ENCODE data around the gene FSIP1. TPM values are rescaled to one million over a fixed set of nuclear protein-coding genes. Genes with fewer than 3 reads are reported as not detected.
A peak's percentile ranks its signal among the peaks of the same experiment; 100 is the strongest.

The FSIP1 gene
- total RNA-seq, 2 donors from 2014 or later = 4.1 to 5.3 TPM

DNA sequence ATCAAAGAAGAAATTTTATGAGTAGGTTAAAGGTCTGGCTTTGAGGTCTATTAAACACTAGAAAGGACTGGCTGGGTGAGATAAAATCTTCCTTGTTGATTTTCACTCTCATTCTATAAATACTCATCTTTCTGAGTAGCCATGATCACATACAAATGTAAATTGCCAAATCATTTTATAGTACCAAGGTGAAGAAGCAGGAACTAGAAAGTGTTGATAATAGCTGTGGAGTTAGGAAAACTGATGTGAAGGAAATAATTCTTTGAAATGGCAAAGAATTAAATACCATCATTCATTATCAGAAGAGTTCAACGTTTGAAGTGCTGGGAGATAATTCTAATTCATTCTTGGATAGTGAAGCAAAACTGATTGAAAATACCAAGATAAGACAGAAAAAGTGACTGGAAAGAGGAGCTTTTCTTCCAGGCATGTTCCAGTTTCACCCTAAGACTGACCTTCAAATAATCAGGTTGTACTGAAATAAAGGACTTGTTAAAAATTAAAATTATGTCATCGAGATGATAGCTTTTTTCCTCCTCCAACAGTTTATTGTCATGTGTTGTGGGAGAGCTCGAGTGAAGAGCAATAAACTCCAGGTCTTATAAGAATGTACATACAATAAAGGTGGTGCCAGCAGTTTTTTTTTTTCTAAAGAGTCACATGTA is 184.3 kb downstream of the FSIP1 start:
- Histone ChIP-seq H3K4me1 (peaks cover 8% of the 10 kb centered on the region), H3K27ac (peak overlapping the region; percentile 48), H3K9me3 (no peaks in the 10 kb centered on the region), H3K9ac (ENCODE audit: low read depth in 2 of 2, low read length in 2 of 2) (peak overlapping the region in 1 of 2 donors; percentile 19), H3K36me3 (peaks cover 4% of the 10 kb centered on the region), H3K27me3 (no peaks in the 10 kb centered on the region), H3K4me3 (no peak overlapping the region)
- DNase-seq = no peak
- intact Hi-C loops (cut with DNase I) = no loop called here
- TF ChIP-seq, protein P1, sequence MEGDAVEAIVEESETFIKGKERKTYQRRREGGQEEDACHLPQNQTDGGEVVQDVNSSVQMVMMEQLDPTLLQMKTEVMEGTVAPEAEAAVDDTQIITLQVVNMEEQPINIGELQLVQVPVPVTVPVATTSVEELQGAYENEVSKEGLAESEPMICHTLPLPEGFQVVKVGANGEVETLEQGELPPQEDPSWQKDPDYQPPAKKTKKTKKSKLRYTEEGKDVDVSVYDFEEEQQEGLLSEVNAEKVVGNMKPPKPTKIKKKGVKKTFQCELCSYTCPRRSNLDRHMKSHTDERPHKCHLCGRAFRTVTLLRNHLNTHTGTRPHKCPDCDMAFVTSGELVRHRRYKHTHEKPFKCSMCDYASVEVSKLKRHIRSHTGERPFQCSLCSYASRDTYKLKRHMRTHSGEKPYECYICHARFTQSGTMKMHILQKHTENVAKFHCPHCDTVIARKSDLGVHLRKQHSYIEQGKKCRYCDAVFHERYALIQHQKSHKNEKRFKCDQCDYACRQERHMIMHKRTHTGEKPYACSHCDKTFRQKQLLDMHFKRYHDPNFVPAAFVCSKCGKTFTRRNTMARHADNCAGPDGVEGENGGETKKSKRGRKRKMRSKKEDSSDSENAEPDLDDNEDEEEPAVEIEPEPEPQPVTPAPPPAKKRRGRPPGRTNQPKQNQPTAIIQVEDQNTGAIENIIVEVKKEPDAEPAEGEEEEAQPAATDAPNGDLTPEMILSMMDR (IDR thresholded peaks at IDR 0.05) = no peak

DNA sequence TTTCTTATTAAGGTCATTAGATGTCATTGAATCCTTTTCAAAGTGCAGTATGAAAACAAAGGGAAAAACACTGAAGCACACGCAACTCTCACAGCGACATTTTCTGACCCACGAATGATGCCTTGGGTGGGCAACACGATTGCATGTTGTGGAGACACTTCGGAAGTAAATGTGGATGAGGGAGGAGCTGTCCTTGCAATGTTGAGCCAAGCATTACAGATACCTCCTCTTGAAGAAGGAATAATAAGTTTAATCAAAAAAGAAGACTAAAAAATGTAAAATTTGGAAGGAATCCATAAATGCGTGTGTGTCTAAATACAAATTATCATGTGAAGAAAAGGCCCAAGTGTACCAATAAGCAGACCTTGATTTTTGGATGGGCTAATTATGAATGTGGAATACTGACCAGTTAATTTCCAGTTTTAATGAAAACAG is 184.9 kb downstream of the FSIP1 start:
- intact Hi-C loops (cut with DNase I) = no loop called here

DNA sequence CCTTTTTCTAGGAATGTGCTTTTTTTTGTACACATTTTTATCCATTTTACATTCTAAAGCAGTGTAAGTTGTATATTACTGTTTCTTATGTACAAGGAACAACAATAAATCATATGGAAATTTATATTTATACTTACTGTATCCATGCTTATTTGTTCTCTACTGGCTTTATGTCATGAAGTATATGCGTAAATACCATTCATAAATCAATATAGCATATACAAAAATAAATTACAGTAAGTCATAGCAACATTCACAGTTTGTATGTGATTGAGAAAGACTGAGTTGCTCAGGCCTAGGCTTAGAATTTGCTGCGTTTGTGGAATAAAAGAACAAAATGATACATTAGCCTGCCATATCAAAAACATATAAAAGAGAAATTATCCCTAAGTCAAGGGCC is 185.3 kb downstream of the FSIP1 start:
- H3K36me3 ChIP-seq = peaks cover 4% of the 10 kb centered on the region
- no peaks in the 10 kb centered on the region for H3K27me3 ChIP-seq
- peak overlapping the region; percentile 48 for H3K27ac ChIP-seq
- no peak overlapping the region for H3K9ac ChIP-seq (ENCODE audit: low read depth in 2 of 2, low read length in 2 of 2)
- H3K4me3 ChIP-seq = no peak overlapping the region
- intact Hi-C loops (cut with DNase I) = no loop called here
- TF ChIP-seq, protein P1 (IDR thresholded peaks at IDR 0.05) = no peak
- H3K4me1 ChIP-seq = peaks cover 8% of the 10 kb centered on the region
- no peaks in the 10 kb centered on the region for H3K9me3 ChIP-seq
- DNase-seq = no peak

More for the DNA sequence above, 184.9 kb downstream of the FSIP1 start:
- peak overlapping the region; percentile 48 for H3K27ac ChIP-seq
- H3K4me1 ChIP-seq = peaks cover 8% of the 10 kb centered on the region
- TF ChIP-seq, protein P1 (IDR thresholded peaks at IDR 0.05) = no peak
- H3K27me3 ChIP-seq = no peaks in the 10 kb centered on the region
- H3K9ac ChIP-seq (ENCODE audit: low read depth in 2 of 2, low read length in 2 of 2) = no peak overlapping the region
- no peaks in the 10 kb centered on the region for H3K9me3 ChIP-seq
- H3K4me3 ChIP-seq = no peak overlapping the region
- peaks cover 4% of the 10 kb centered on the region for H3K36me3 ChIP-seq
- DNase-seq = no peak

DNA sequence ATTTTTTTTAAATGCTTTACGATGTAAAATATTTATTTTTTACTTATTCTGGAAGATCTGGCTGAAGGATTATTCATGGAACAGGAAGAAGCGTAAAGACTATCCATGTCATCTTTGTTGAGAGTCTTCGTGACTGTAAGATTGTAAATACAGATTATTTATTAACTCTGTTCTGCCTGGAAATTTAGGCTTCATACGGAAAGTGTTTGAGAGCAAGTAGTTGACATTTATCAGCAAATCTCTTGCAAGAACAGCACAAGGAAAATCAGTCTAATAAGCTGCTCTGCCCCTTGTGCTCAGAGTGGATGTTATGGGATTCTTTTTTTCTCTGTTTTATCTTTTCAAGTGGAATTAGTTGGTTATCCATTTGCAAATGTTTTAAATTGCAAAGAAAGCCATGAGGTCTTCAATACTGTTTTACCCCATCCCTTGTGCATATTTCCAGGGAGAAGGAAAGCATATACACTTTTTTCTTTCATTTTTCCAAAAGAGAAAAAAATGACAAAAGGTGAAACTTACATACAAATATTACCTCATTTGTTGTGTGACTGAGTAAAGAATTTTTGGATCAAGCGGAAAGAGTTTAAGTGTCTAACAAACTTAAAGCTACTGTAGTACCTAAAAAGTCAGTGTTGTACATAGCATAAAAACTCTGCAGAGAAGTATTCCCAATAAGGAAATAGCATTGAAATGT is 186.1 kb downstream of the FSIP1 start:
- Histone ChIP-seq H3K27ac (peak overlapping the region; percentile 48), H3K9me3 (no peaks in the 10 kb centered on the region), H3K4me1 (peaks cover 8% of the 10 kb centered on the region), H3K27me3 (no peaks in the 10 kb centered on the region), H3K36me3 (peaks cover 4% of the 10 kb centered on the region), H3K4me3 (no peak overlapping the region), H3K9ac (ENCODE audit: low read depth in 2 of 2, low read length in 2 of 2) (no peak overlapping the region)
- no peak for DNase-seq
- TF ChIP-seq, protein P1 (IDR thresholded peaks at IDR 0.05) = no peak
- intact Hi-C loops (cut with DNase I) = no loop called here

DNA sequence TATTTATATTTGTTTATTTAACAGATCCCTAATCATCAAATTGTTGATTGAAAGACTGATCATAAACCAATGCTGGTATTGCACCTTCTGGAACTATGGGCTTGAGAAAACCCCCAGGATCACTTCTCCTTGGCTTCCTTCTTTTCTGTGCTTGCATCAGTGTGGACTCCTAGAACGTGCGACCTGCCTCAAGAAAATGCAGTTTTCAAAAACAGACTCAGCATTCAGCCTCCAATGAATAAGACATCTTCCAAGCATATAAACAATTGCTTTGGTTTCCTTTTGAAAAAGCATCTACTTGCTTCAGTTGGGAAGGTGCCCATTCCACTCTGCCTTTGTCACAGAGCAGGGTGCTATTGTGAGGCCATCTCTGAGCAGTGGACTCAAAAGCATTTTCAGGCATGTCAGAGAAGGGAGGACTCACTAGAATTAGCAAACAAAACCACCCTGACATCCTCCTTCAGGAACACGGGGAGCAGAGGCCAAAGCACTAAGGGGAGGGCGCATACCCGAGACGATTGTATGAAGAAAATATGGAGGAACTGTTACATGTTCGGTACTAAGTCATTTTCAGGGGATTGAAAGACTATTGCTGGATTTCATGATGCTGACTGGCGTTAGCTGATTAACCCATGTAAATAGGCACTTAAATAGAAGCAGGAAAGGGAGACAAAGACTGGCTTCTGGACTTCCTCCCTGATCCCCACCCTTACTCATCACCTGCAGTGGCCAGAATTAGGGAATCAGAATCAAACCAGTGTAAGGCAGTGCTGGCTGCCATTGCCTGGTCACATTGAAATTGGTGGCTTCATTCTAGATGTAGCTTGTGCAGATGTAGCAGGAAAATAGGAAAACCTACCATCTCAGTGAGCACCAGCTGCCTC is 187.1 kb downstream of the FSIP1 start:
- H3K27ac ChIP-seq = peak overlapping the region; percentile 48
- peaks cover 8% of the 10 kb centered on the region for H3K4me1 ChIP-seq
- peak overlapping the region; percentile 1 to 22 for H3K9ac ChIP-seq (ENCODE audit: low read depth in 2 of 2, low read length in 2 of 2)
- no peak for DNase-seq
- H3K9me3 ChIP-seq = no peaks in the 10 kb centered on the region
- intact Hi-C loops (cut with DNase I) = no loop called here
- H3K4me3 ChIP-seq = no peak overlapping the region
- no peaks in the 10 kb centered on the region for H3K27me3 ChIP-seq
- H3K36me3 ChIP-seq = peaks cover 4% of the 10 kb centered on the region
- TF ChIP-seq, protein P1 (IDR thresholded peaks at IDR 0.05) = no peak

All from colonic mucosa (tissue), 4 donors.